Measurements from ENCODE around the gene ZMYND11. TPM values are rescaled to one million over a fixed set of nuclear protein-coding genes. Genes with fewer than 3 reads are reported as not detected.

The ZMYND11 gene
- total and polyA plus RNA-seq, 2 of the 8 experiments (the other 6 are each of a cell fraction or from before 2014, with no cell fraction given) = 7.5 to 26.6 TPM

- H2AFZ ChIP-seq (ENCODE audit: low read length) = no peak overlapping the region
- no peak overlapping the region for H2BK120ac ChIP-seq (replicated peaks; ENCODE audit: low read depth, low read length)
- peaks cover 2 to 46% of the 10 kb centered on the region in 2 experiments; a peak in 2 of 4 replicates for H3K9me3 ChIP-seq (ENCODE audit: insufficient read depth in 2 of 2, low read depth in 1 of 2, low read length in 1 of 2)
- H3K4me3 ChIP-seq (ENCODE audit: extremely low read depth in 1 of 4, insufficient read depth in 2 of 4, low read depth in 3 of 4, low read length in 4 of 4) = no peak overlapping the region
- FAIRE-seq = no peak
- no peak overlapping the region for H2AK5ac ChIP-seq (ENCODE audit: low read depth, low read length)
- no peak overlapping the region for H2BK12ac ChIP-seq (ENCODE audit: low read depth, low read length)
- no peak overlapping the region for H3K9ac ChIP-seq (replicated peaks in 1 of 4; ENCODE audit: extremely low read depth in 1 of 4, low read depth in 3 of 4, low read length in 3 of 4)
- WGBS, 2 experiments (ENCODE audit: extremely low coverage in 1 of 2, insufficient coverage in 1 of 2, insufficient read length in 1 of 2, insufficient replicate concordance in 2 of 2, low coverage in 1 of 2, low lambda C conversion rate in 2 of 2, missing lambda C conversion rate in 1 of 2) = 88% methylated on average over 17 of the region's 19 CpGs; no CpG with 5 or more reads in 1 of the 2 experiments
- no peak overlapping the region for H4K5ac ChIP-seq (ENCODE audit: insufficient read length, low read depth, low read length)
- H3K4ac ChIP-seq (replicated peaks; ENCODE audit: insufficient read length, low read depth, low read length) = no peak overlapping the region
- no peak overlapping the region for H4K8ac ChIP-seq (ENCODE audit: extremely low read depth, insufficient read depth, low read length)
- H3K56ac ChIP-seq (replicated peaks; ENCODE audit: insufficient read length, low read depth, low read length) = no peak overlapping the region
- ChIA-PET POLR2A (ENCODE audit: partially characterized antibody) (no interaction called here), CTCF (ENCODE audit: partially characterized antibody) (no interaction called here)
- H2BK15ac ChIP-seq (ENCODE audit: low read length) = no peak overlapping the region
- no peaks in the 10 kb centered on the region for H3K79me2 ChIP-seq (ENCODE audit: control insufficient read depth in 1 of 2, insufficient read depth in 2 of 2, low read length in 2 of 2)
- H3K23ac ChIP-seq (ENCODE audit: insufficient read length) = no peak overlapping the region
- no peak overlapping the region for H4K91ac ChIP-seq (replicated peaks; ENCODE audit: insufficient read length, low read length)
- H3K79me1 ChIP-seq (ENCODE audit: low read depth, low read length) = no peaks in the 10 kb centered on the region
- no peak for TF ChIP-seq SP2 (IDR thresholded peaks at IDR 0.05; ENCODE audit: low read length)
- peaks cover 0 to 2% of the 10 kb centered on the region in 2 experiments for H4K20me1 ChIP-seq (replicated peaks in 1 of 2; ENCODE audit: control insufficient read depth in 1 of 2, insufficient read depth in 2 of 2, low read length in 2 of 2)
- H3K27me3 ChIP-seq (replicated peaks in 1 of 4; ENCODE audit: control insufficient read depth in 3 of 4, extremely low read depth in 1 of 4, insufficient read depth in 3 of 4, low read length in 3 of 4) = no peaks in the 10 kb centered on the region
- H3K18ac ChIP-seq (ENCODE audit: extremely low read depth, low read length) = no peak overlapping the region
- H3K14ac ChIP-seq (ENCODE audit: insufficient read length) = no peak overlapping the region
- no peak overlapping the region for H3K4me2 ChIP-seq (ENCODE audit: insufficient read depth in 1 of 2, low read depth in 2 of 2, low read length in 2 of 2)
- no peak for DNase-seq (ENCODE audit: low read depth in 1 of 2, low spot score in 2 of 2)
- no peak overlapping the region for H2BK20ac ChIP-seq (ENCODE audit: low read length)
- H3K23me2 ChIP-seq (ENCODE audit: low read depth, low read length) = no peaks in the 10 kb centered on the region
- H2BK5ac ChIP-seq (ENCODE audit: low read depth, low read length) = no peak overlapping the region
- no peaks in the 10 kb centered on the region; a peak in 1 of 7 replicates for H3K4me1 ChIP-seq (replicated peaks in 1 of 4; ENCODE audit: control insufficient read depth in 3 of 4, insufficient read depth in 4 of 4, low read length in 3 of 4)
- no peaks in the 10 kb centered on the region for H3K36me3 ChIP-seq (ENCODE audit: control insufficient read depth in 2 of 4, insufficient read depth in 4 of 4, low read length in 3 of 4)
- no peak overlapping the region for H3K27ac ChIP-seq (ENCODE audit: low read depth, low read length)
These were observed 47.8 kb upstream of the ZMYND11 start for GRCh38 chr10:87177-88080.
